Endothelial cell of umbilical vein (primary cell): ENCODE results near the gene ATP10A. TPM values are rescaled to one million over a fixed set of nuclear protein-coding genes. Genes with fewer than 3 reads are reported as not detected.

ENCODE experiments used
- BruUV-seq: library from RNA; stranded (reverse); fragments of 400-500 nt; replicated peaks from 2 replicates; lab custom pipeline; 2021; lab: Mats Ljungman, UMichigan
- CTCF ChIA-PET: fragments of 300-600, 350-600 bp; sonication (Branson Sonifier 250); formaldehyde crosslinking; loops from one replicate; lab custom pipeline; 2021; ENCODE audit warnings: antibody characterized with exemption, inconsistent platforms; lab: Charles Lee
- POLR2A ChIA-PET: fragments of 300-600, 350-600 bp; sonication (Branson Sonifier 250); formaldehyde crosslinking; loops from one replicate; lab custom pipeline; 2021; ENCODE audit warnings: antibody characterized with exemption, inconsistent platforms; lab: Charles Lee
- DNase-seq: peaks from one replicate; pipeline ENCODE4 v3.0.0-alpha.2; 2011; ENCODE audit warnings: low read depth, low spot score
- FAIRE-seq: peaks from 2 replicates; lab custom pipeline; 2011; peaks lifted over from hg19 to GRCh38; lab: Jason Lieb, UNC
- H2AFZ ChIP-seq: 2 replicates; pipeline ENCODE4 v1.6.0; 2012; ENCODE audit warnings: low read depth, low read length, control low read depth, inconsistent platforms
- H3K27ac ChIP-seq: 2 replicates; pipeline ENCODE4 v1.5.1; 2011; ENCODE audit warnings: low read depth, mild to moderate bottlenecking, control low read depth, low read length, moderate library complexity; ENCODE audit not compliant: insufficient read depth
- H3K27me3 ChIP-seq, 2 experiments: 2 replicates each; pipeline versions ENCODE4 v1.6.0 to v1.6.1; 2011; ENCODE audit warnings: low read length in 2 of 2, mixed read lengths in 1 of 2; ENCODE audit not compliant: control insufficient read depth in 2 of 2, insufficient read depth in 2 of 2
- H3K36me3 ChIP-seq, 2 experiments: 2 replicates in 1 of 2; 3 replicates in 1 of 2; pipeline ENCODE4 v1.5.1; 2011; ENCODE audit warnings: low read length in 2 of 2, mild to moderate bottlenecking in 1 of 2, moderate library complexity in 1 of 2; ENCODE audit not compliant: control insufficient read depth in 2 of 2, insufficient read depth in 2 of 2; ENCODE audit errors: extremely low read depth in 1 of 2
- H3K4me1 ChIP-seq: 3 replicates; pipeline ENCODE4 v1.5.1; 2011; ENCODE audit warnings: mild to moderate bottlenecking, low read length; ENCODE audit not compliant: control insufficient read depth, insufficient read depth; ENCODE audit errors: extremely low read depth
- H3K4me2 ChIP-seq: 2 replicates; pipeline ENCODE4 v1.6.1; 2011; ENCODE audit warnings: low read length, control low read depth, mixed read lengths; ENCODE audit not compliant: insufficient read depth
- H3K4me3 ChIP-seq, 3 experiments: fragments of 200-600 bp in 1 of 3; sonication (generic), shearing (Covaris generic) in 1 of 3; replicated peaks in 1 of 3; 2 replicates each; pipeline ENCODE4 v1.5.1; 2011 to 2016; ENCODE audit warnings: control low read depth in 3 of 3, low read length in 3 of 3, mild to moderate bottlenecking in 2 of 3, inconsistent platforms in 1 of 3, low read depth in 1 of 3, moderate library complexity in 1 of 3; ENCODE audit not compliant: insufficient read depth in 1 of 3
- H3K79me2 ChIP-seq: 2 replicates; pipeline ENCODE4 v1.6.0; 2012; ENCODE audit warnings: low read length, inconsistent platforms; ENCODE audit not compliant: control insufficient read depth, insufficient read depth
- H3K9ac ChIP-seq: replicated peaks from 2 replicates; pipeline ENCODE3; 2011; ENCODE audit warnings: low read length, control low read depth; ENCODE audit not compliant: insufficient read depth; ENCODE audit errors: extremely low read depth
- H3K9me1 ChIP-seq: replicated peaks from 3 replicates; pipeline ENCODE4 v1.6.0; 2011; ENCODE audit warnings: mild to moderate bottlenecking, low read length; ENCODE audit not compliant: control insufficient read depth, insufficient read depth; ENCODE audit errors: extremely low read depth
- H3K9me3 ChIP-seq: replicated peaks from 2 replicates; pipeline ENCODE4 v1.5.1; 2012; ENCODE audit warnings: low read length, inconsistent platforms; ENCODE audit not compliant: control insufficient read depth, insufficient read depth
- H4K20me1 ChIP-seq: replicated peaks from 2 replicates; pipeline ENCODE3; 2011; ENCODE audit warnings: mild to moderate bottlenecking, low read length; ENCODE audit not compliant: control insufficient read depth, insufficient read depth; ENCODE audit errors: extremely low read depth
- CTCF ChIP-seq, 2 donors: IDR thresholded peaks; 1 replicate in 1 of 2; 2 replicates in 1 of 2; pipeline ENCODE4 v1.5.1; 2011; ENCODE audit warnings: low read length in 2 of 2, mild to moderate bottlenecking in 2 of 2, moderate library complexity in 2 of 2, control low read depth in 1 of 2, inconsistent platforms in 1 of 2, low read depth in 1 of 2; ENCODE audit not compliant: insufficient read depth in 1 of 2; ENCODE audit errors: extremely low read depth in 1 of 2
- EZH2 ChIP-seq: IDR thresholded peaks from 2 replicates; pipeline ENCODE4 v1.6.1; 2012; ENCODE audit warnings: borderline replicate concordance, low read depth, mild to moderate bottlenecking, moderate library complexity, low read length, inconsistent platforms; ENCODE audit not compliant: severe bottlenecking
- FOS ChIP-seq: IDR thresholded peaks from 2 replicates; pipeline ENCODE4 v1.6.1; 2011; ENCODE audit warnings: mild to moderate bottlenecking, low read length, moderate library complexity, borderline replicate concordance; ENCODE audit not compliant: insufficient read depth
- GATA2 ChIP-seq: IDR thresholded peaks from 2 replicates; pipeline ENCODE4 v1.7.0; 2011; ENCODE audit warnings: low read depth, mild to moderate bottlenecking, moderate library complexity, mixed read lengths, low read length; ENCODE audit not compliant: insufficient read length, insufficient read depth
- JUN ChIP-seq: IDR thresholded peaks from 2 replicates; pipeline ENCODE4 v1.6.1; 2011; ENCODE audit warnings: borderline replicate concordance, low read depth; ENCODE audit not compliant: insufficient read length, insufficient read depth
- MAX ChIP-seq: IDR thresholded peaks from 2 replicates; pipeline ENCODE4 v1.6.1; 2011; ENCODE audit not compliant: insufficient read depth, insufficient read length
- MYC ChIP-seq: IDR thresholded peaks from one replicate; pipeline ENCODE4 v1.6.1; 2011; ENCODE audit warnings: mild to moderate bottlenecking, low read depth, low read length
- POLR2A ChIP-seq: IDR thresholded peaks from 2 replicates; pipeline ENCODE4 v1.6.1; 2012; ENCODE audit warnings: low read depth, mild to moderate bottlenecking, control low read depth, low read length
- POLR2AphosphoS5 ChIP-seq: IDR thresholded peaks from 2 replicates; pipeline ENCODE4 v1.6.1; 2012; ENCODE audit warnings: low read depth, mild to moderate bottlenecking, control low read depth, low read length, moderate library complexity; ENCODE audit not compliant: insufficient read depth
- dilution Hi-C: fragments of 300-500 bp; cut with MboI; formaldehyde crosslinking; loops from one replicate; pipeline ENCODE4 v1.15.0; 2019; ENCODE audit warnings: low sequenced_read_pairs; ENCODE audit not compliant: extremely low pct_ligation_motif_present
- intact Hi-C: fragments of 100-400 bp; cut with micrococcal nuclease; formaldehyde crosslinking; loops from one replicate; pipeline ENCODE4 v1.10.0; 2022
- polyA plus RNA-seq, 4 experiments: library from polyadenylated mRNA; depleted of rRNA in 3 of 4; stranded (reverse) in 3 of 4; unstranded in 1 of 4; fragments of >200 nt; gene quantifications; 2 replicates each; pipeline versions ENCODE4 v1.2.1 to v1.2.3, GENCODE V29; 2011 to 2012; ENCODE audit warnings: missing spikeins in 1 of 4
- total RNA-seq: library from RNA; stranded (reverse); gene quantifications from 2 replicates; pipeline ENCODE4 v1.2.3, GENCODE V29; 2021

ATP10A gene
- total and polyA plus RNA-seq, 2 donors (not counting 3 experiments of a cell fraction or from before 2014, with no cell fraction given) = not detected

GRCh38 chr15:25763954-25764353, 99.2 kb downstream of the ATP10A start:
- Histone ChIP-seq H3K9ac (no peak overlapping the region), H2AFZ (no peak overlapping the region), H3K27ac (no peak overlapping the region), H3K27me3 (no peaks in the 10 kb centered on the region), H3K36me3 (no peaks in the 10 kb centered on the region), H3K4me3 (no peak overlapping the region), H3K4me2 (no peak overlapping the region), H3K9me1 (no peaks in the 10 kb centered on the region), H3K9me3 (peaks cover 14% of the 10 kb centered on the region), H3K4me1 (no peaks in the 10 kb centered on the region), H4K20me1 (no peaks in the 10 kb centered on the region), H3K79me2 (no peaks in the 10 kb centered on the region)
- intact Hi-C loops = no loop called here
- no peak for TF ChIP-seq CTCF (IDR thresholded peaks at IDR 0.05; ENCODE audit: extremely low read depth in 1 of 2, insufficient read depth in 1 of 2, low read depth in 1 of 2, low read length in 2 of 2)
- dilution Hi-C loops = no loop called here
- BruUV-seq = no TSS peak
- FAIRE-seq (no peak), DNase-seq (no peak)
- ChIA-PET POLR2A (no interaction called here), CTCF (no interaction called here)

- DNase-seq (no peak), FAIRE-seq (no peak)
- ChIA-PET CTCF (no interaction called here), POLR2A (no interaction called here)
- no peak overlapping the region for H3K9ac ChIP-seq
- no peak overlapping the region for H2AFZ ChIP-seq
- no peak overlapping the region for H3K27ac ChIP-seq
- no peaks in the 10 kb centered on the region for H3K27me3 ChIP-seq
- no TSS peak for BruUV-seq
- peaks cover 14% of the 10 kb centered on the region for H3K9me3 ChIP-seq
- intact Hi-C loops = no loop called here
- H3K4me3 ChIP-seq = no peak overlapping the region
- TF ChIP-seq POLR2AphosphoS5 (no peak), MAX (no peak), POLR2A (no peak), JUN (no peak), CTCF (IDR thresholded peaks at IDR 0.05; ENCODE audit: extremely low read depth in 1 of 2, insufficient read depth in 1 of 2, low read depth in 1 of 2, low read length in 2 of 2) (no peak), EZH2 (no peak), MYC (no peak), FOS (no peak), GATA2 (no peak)
- no peak overlapping the region for H3K4me2 ChIP-seq
- no peaks in the 10 kb centered on the region for H3K79me2 ChIP-seq
- H3K36me3 ChIP-seq = no peaks in the 10 kb centered on the region
- dilution Hi-C loops = no loop called here
- no peaks in the 10 kb centered on the region for H3K9me1 ChIP-seq
- H4K20me1 ChIP-seq = no peaks in the 10 kb centered on the region
- H3K4me1 ChIP-seq = no peaks in the 10 kb centered on the region
These were observed 99.8 kb downstream of the ATP10A start for GRCh38 chr15:25763331-25763751.
